Stimulated activated CD4-positive, alpha-beta T cell treated with anti-CD3 and anti-CD28 coated beads, Interleukin-1b, Interleukin-23, amount 100 ng/mL, for 24 hours (primary cell): ENCODE results near the gene QSOX1.

Experiments
- DNase-seq, 4 experiments: peaks; one replicate each; pipeline ENCODE4 v3.0.0-alpha.2; 2020; ENCODE audit warnings: low read depth in 4 of 4, low spot score in 1 of 4

Gene QSOX1

GRCh38 chr1:180145446-180145845, 9.2 kb upstream of the QSOX1 start:
- no peak for DNase-seq

GRCh38 chr1:180150982-180151381, 3.7 kb upstream of the QSOX1 start:
- no peak for DNase-seq

- DNase-seq: no peak
Measured at GRCh38 chr1:180151508-180151907, 3.2 kb upstream of the QSOX1 start.

GRCh38 chr1:180152588-180152987, 2.1 kb upstream of the QSOX1 start:
- no peak for DNase-seq

GRCh38 chr1:180153032-180153431, 1.6 kb upstream of the QSOX1 start:
- no peak for DNase-seq

GRCh38 chr1:180154003-180154324, 705 bp upstream of the QSOX1 start:
- DNase-seq: no peak

GRCh38 chr1:180155182-180155682, 563 bp downstream of the QSOX1 start:
- DNase-seq: no peak

- DNase-seq: no peak
Measured at GRCh38 chr1:180156201-180156600, 1.5 kb downstream of the QSOX1 start.

- no peak for DNase-seq
Measured at GRCh38 chr1:180156631-180157091, 2.0 kb downstream of the QSOX1 start.

- no peak for DNase-seq
Measured at GRCh38 chr1:180157108-180157507, 2.4 kb downstream of the QSOX1 start.

- DNase-seq: no peak
Measured at GRCh38 chr1:180157576-180158057, 2.9 kb downstream of the QSOX1 start.

GRCh38 chr1:180158149-180159147, 3.8 kb downstream of the QSOX1 start:
- no peak for DNase-seq

GRCh38 chr1:180160357-180160756, 5.7 kb downstream of the QSOX1 start:
- no peak for DNase-seq

- no peak for DNase-seq
Measured at GRCh38 chr1:180163041-180163440, 8.4 kb downstream of the QSOX1 start.

- no peak for DNase-seq
Measured at GRCh38 chr1:180165096-180165495, 10.4 kb downstream of the QSOX1 start.

- DNase-seq: no peak
Measured at GRCh38 chr1:180165509-180166435, 11.1 kb downstream of the QSOX1 start.

- no peak for DNase-seq
Measured at GRCh38 chr1:180166436-180166800, 11.7 kb downstream of the QSOX1 start.

GRCh38 chr1:180167021-180167701, 12.5 kb downstream of the QSOX1 start:
- no peak for DNase-seq

- DNase-seq: no peak
Measured at GRCh38 chr1:180167721-180168467, 13.2 kb downstream of the QSOX1 start.
